ENCODE results near the gene MRPS10.

The MRPS10 gene

DNA sequence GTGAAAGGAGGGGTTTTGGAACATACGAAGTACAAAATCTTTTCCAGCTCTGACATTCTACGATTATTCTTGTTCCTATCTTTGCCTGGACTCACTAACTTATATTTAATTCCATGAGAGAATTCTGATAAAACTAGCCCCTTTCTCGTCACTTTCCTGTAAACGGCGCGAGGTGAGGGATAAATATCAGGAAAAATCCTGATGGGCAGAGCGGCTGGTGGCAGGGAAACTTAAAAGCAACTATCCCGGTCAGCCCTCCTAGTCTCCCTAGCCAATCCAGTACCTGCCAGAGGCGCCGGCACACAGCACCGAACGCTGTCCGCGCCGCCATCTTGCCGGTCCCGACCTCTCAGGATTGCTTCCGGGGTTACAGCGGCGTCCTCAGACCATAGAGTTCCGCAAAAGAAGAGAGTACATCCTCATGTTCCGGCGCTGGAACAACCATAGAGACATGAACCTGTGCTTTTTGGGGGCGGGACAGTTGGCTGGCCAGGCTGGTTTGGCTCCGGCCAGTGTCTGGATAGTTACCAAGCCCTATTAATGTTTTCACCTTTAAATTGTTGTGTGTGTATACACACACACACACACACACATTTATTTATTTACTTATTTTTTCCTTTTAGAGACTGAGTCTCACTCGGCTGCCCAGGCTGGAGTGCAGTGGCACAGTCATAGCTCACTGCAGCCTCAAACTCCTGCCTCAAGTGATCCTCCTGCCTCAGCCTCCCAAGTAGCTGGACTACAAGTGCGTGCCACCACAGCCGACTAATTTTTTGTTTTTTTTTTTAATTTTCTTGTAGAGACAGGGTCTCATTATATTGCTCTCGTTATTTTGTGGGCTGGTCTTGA lies at the start of gene MRPS10:
Gene MRPS10 (minus strand): TSS at position 343 of the 849 bp plus-strand sequence. CDS start 12 bp downstream, at position 331.
- peak; percentile 95 for DNase-seq

DNA sequence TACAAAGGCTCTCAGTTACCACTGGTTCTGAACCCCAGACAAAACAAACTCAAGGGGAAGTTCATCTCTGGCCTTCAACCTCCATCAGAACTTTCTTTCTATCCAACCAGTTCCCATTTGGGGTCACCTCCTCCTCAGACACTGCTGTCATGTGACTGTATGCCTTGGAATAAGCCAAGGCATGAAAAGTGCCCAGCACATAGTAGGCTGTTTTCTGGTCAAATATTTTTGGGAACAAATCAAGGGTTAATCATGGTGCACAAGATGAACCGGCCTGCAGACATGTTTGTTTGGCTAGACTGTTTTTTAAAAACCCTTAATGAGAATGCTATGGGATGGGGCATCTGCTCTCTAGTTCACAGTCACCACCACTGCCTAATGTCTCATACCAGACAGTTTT lies 48.9 kb upstream of the MRPS10 start:
- no peak for DNase-seq

DNA sequence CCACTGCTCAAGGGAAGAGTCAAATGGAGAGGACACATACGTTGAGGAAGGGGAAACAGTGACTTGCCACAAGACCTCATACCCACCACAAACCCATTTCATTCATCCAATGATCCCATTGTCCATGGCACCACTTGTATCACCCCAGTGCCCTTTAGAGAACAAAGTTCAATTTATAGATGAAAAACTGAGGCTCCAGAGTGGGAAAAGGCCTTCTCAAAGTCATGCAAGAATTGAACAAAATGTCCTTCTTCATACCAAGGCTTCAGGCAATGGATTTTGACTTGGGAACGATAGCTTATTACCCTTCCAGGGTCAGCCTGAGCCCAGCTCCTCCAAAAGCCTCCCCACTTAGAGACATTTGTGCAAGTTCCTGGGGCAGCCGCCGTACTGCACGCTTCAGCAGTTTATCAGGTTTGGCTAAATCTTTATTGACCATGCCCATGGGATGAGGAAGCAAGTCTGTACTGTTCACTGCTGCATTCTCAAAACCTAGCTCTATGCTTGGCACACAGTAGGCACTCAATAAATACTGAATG lies 47.3 kb upstream of the MRPS10 start:
- DNase-seq: no peak

DNA sequence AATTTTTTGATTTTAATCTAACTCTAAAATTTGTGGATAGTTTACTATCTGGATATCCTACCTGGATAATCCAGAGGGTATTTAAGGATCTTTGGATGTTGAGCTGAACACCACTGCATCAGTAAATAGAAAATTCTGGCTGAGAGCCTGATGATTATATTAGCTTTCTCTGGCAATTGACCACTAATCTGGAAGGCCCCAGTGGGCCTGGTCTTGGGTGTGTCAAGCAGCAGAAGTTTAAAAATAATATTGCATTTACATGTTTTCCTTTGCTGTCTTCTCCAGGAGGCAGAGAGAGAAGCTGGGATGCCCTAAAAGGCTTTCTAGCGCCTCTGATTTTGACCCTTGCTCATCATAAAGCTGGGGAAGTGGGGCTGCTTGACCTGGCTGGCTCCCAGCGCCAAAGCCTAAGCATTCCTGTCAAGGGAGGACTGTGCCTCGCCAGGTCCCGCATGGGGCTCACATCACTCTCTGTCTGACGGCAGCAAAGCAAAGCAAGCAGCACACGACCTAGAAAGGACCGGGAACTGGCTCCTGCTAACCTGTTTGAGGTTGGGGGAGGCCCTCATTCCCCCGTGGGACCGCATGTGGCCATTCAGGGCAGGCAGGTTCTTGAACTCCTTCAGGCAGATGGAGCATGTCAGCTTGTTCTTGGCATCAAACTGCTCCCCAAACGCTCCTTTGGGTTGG lies 46.6 kb upstream of the MRPS10 start:
- DNase-seq: no peak

DNA sequence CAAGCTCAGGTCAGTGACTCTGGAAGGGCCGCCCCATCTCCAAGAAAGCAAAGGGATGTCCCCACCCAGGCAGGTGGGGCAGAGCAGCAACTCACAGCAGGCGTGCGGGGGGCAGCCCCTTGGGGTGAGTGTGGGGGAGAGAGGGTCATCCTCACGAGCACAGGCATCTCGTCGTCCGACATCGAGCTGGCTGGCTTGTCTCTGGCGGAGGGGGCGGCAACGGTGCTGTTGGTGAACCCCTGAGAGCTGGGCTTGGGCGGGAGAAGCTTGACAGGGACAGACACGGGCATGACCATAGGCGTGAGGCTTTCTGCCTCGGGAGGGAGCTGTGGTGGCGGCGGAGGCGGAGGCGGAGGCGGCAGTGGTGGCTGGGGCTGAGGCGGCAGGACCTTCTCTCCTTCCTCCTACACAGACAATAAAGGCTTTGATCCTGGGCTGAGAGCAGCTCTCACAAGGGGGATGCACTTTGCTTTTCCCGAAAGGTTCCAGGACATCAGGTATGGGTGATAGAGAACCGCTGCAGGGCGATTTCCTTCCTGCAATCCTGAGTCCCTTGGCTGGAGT lies 45.6 kb upstream of the MRPS10 start:
- no peak for DNase-seq

DNA sequence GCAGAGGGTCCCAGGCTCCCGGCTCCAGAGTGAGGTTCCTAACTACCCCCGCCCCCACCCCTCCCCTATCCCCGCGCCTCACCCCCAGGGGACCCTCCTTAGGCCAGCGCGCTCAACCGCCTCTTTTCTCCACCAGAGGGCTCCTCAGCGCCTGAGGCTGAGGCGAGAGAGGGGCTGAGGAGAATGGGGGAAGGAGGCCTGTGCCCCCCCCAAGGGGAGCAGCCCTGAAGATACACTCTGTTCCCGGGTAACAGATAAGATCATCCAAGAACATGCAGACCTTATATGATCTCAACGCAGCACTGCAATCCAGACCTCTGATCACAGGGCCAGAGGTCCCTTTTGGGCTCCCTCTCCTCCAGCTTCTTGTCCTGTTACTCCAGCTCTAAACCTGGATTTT lies 43.3 kb upstream of the MRPS10 start:
- DNase-seq: no peak

DNA sequence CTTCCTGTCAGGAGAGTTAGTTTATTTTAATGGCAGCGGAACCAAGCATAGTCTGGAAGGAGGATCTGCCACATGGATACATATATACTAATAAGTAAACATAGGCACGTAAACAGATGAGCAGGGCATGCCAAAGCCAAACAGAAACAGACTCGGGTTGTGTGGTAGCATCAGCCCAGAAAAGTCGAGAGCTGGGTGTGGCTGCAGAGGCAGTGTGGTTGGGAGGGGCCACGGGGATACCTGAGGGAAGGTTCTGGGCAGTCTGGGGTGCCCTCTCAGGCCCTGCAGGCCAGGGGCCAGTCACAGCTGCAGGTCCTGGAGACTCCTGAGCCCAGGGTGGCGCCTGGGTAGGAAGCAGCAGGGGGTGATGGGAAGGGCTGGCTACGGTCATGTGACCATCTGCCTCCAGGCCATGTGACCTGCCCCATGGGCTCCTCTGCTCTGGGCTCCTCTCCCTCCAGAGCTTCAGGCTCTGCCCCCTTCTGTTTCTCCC lies 42.8 kb upstream of the MRPS10 start:
- no peak for DNase-seq

DNA sequence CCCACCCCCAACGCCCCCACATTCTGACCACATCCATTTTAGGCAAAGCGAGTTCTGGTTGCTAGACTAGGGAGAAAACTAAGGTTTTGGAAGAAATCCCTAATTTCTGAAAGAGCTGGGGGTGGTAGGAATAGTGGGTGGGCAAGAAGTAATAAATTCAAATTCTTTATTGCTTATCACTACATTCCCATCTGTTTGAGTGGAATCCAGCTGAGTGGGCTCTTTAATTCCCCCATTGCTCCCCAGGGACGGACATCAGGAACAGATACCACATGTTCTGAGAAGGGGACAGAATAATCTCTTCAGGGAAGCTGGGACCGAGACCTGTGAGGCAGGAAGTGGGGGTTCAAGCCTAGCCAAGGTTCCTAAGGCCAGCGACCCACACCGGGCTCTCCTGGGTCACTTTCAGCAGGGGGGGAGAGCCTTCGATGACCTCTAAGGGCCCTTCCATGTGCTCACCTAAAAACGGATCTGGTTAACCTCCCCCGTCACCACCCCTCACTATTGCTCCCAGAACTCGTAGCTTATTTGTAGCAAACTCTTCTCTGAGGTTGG lies 42.3 kb upstream of the MRPS10 start:
- no peak for DNase-seq

DNA sequence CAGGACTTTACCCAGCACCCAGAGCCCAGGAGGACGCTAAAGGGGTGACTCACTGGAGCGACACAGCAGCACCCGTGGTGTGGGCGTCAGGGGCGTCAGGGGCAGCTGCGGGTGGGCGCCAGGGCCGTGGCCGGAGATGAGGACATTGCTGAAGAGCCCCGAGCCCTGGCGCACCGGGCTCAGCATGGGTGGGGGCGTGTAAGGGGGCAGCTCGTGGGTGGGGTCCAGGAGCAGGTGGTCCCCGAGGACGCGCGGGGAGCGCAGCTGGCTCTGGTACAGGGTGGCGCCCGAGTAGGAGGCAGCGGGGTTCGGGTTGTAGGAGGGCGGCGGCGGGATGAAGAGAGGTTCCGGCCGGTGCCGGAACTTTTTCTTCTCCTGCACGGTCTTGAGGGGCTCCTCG lies 41.6 kb upstream of the MRPS10 start:
- no peak for DNase-seq

DNA sequence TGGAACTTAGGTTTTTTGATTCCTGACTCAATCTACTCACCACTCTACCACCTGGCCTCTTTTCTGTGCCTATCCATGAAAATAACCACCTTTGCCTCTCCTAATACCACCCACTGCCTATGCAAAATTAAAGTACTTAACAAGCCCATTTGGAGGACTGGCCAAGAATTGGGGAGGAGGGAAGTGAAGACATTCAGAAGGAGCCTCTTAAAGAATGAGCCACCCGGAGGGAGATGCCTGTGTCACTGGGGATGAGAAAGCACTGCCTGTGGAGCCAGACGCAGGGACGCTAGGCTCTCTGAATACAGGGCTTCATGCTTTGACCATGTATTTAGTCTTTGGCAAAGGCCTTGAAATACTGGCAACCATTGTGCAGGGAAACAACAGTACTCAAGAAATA lies 40.0 kb upstream of the MRPS10 start:
- DNase-seq: no peak

DNA sequence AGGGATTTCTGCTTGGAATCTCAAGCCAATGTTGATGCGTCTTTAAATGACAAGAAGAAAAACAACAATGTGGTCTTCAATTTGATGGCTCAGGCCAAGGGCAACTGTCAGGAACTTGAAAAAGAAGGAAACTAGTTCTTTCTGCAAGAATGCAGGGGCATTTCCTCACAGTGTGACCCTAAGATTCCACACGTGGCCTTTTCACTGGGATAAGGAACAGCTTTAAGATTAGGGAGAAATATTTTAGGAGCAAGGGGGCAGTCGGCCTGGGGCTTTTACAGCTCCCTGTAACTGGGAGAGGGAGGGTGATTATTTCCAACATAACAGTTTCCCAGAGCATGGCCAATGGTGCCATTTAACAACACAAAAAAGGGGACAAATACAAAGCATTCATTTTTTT lies 39.4 kb upstream of the MRPS10 start:
- no peak for DNase-seq

DNA sequence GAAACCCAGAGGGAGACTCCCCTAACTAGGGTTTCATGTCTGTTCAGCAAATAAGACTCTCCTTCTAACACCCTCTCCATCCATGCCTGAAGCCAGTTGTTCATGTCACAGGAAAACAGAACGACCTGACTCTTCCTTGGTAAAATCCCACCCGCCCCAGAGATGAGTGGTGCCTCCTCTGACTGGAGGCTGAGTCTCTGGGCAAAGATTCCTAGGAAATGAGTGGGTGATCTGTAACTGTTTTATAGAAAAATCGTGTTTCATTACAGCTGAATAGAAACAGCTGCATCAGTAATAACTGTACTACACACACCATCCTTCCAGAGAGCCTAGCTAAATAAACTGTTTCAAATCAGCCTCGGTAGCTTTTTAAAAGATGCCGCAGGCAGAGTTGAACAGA lies 37.4 kb upstream of the MRPS10 start:
- DNase-seq: no peak

DNA sequence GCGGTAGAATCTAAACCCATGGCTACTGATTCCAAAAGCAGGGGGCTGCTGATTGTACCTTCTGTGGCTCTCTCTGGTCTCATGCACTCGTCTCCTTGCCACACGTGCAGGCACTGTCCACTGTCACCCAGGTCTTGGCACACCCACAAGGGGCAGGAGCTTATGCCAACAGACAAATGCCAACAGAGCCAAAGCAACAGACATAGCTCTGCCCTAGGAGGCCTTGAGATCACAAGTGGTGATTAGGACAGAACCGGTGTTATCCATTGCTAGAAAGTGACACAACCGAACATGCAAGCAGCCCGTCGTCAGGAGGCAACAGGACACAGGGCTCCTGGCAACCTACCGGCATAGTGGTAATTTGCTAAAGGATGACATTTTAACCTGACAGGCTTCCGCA lies 36.8 kb upstream of the MRPS10 start:
- no peak for DNase-seq

DNA sequence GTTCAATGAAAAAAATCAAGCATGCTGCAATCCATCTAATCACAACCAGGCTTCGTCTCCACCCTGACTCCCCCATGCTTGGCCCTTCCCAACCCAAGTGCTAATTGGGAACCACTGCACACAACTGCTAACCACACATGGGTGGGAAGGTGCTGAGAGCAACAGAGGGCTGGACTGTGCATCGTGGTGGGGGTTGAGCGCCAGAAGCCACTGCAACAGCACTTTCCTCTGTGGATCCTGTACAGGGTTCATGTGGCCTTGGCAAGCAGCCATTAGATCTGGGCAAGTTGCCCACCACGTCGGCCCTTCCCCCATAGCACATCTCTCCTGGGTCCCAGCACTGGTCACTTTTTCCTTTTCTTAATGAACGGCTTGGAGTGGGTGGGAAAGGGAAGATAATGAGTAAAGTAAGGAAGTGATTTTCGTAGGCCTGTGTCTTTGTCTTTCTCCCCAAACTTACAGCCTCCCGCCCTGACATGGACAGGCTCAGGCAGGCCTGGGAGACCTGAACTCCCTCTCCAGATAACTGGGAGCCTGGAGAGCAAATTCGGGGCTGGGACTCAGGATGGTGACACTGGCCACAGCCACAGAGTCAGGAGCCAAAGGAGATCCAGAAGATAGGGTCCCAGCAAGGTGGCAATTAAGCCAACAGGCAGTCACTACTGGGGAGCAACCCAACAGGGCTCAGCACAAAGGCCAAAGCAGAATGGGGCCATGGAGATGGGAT lies 34.4 kb upstream of the MRPS10 start:
- no peak for DNase-seq

DNA sequence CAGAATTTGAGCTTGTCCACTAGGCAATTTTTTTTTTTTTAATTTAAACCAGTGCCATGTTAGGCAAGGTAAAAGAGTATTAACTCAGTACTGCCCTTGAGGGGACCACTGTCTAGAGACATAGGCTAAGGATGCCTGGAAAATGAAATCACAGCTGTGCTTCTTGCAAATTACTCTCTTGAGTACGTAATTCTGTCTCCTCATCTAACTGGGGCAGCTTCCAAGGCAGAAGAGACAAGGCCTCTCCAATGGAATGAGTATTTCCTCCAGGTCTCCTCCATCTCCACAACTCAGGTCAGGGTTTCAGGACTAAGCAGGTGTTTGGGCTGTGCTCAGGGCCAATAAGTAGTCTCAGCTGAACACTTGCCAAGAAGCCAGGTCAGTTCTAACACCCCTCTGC lies 33.8 kb upstream of the MRPS10 start:
- no peak for DNase-seq

DNA sequence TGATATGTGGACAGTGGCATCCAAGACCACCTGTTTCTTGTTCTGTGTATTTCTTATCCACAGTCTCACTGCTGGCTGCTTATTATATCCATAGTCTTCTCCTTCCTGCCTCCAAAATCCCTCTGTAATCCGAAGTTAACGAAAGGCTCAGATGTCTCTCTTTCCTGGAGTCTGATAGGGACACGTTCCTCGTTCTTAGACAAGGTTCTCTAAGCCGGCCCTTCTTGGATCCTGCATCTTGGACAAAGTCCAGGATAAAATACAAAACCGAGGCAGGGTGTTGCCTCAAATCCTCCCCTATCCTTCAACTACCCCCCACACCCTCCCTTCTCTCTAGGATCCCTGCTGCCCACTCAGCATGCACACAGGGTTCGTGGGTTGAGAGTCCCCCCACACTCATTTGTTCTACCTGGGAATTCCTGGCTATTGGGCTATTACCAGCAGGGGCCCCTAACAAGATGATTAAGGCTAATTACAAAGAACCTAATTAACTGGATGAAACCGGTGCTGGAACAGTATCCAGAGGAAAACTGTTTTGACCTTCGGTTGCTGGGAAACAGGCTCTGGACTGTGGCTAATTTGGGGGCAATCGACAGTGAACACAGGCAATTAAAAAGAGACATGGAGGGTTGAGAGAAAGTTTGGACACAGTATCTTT lies 32.7 kb upstream of the MRPS10 start:
- no peak for DNase-seq

DNA sequence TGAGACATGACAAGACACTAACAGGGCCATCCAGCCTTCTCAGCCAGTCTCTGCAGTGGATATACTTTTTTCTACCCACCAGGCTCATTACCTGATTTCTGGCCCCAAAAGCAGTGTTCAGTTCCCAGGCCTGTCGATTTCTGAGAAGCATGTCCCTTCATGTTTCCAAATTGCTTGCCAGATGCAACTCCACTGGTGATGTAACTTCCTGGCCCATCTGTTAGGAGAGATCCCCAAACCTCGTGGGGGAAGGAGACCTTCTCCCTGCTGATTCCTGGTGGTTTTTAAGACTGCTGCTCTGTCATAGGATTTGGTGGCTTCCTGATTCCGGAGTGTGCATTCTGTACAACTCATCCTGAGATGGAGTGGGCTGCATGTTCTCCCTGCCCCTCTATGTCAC lies 31.6 kb upstream of the MRPS10 start:
- no peak for DNase-seq

DNA sequence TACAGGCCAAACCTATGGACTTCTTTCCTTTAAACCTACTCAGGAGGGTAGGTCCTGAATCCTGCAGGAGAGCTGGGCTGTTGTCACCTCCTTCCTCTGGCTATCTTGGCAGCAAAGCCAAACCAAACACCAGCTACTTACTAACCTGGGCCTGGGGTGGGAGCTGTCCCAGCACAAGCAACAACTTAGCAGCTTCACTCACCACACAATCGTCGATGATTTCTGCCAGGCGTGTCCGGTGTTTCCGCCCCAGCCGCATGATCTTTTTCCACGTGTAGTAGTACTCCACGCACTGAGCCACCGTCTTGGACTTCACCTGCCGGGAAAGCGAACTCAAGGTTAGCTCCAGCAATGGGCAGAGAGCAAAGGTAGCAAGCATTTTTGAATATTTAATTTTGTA lies 25.4 kb upstream of the MRPS10 start:
- DNase-seq: no peak

DNA sequence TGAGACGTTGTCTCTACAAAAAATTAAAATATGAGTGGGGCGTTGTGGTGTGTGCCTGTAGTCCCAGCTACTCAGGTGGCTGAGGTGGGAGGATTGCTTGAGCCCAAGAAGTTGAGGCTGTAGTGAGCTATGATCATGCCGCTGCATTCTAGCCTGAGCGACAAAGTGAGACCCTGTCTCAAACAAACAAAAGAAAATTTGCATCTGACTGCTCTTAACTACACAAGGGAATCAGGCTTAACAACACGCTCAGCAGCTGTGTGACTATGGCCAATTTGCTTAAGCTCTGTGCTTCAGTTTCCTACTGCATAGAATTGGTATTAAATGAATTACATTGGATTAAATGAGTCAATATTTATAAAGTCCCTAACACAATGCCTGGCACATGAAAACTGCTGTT lies 24.3 kb upstream of the MRPS10 start:
- DNase-seq: no peak

DNA sequence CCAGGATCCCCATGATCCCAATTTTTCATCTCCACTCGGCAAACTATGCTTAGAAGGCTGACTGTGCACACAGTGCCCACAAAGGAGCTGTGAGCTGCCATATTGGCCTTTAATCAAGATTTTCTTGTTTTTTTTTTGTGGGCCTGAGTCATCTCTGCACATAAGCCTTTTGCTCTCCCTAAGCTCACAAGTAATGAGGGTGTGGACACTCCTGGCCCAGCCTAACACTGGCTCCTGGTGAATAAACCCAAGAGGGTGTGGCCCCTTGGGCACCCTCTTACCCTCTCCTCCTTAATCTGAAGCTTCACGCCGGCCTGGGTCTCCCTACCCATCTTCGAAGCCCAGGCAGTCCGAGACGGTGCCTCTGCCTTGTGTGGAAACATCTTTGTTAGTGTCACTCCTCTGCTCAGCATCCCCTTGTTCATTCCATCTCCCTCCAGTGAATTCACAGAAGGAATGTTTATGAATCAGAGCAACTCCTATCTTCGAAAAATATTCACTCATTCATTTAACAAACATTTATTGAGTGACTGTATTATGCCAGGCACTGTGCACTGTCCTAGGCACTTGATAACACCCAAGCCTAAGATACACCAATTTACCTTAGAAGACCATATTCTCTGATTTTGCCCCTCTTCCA lies 22.2 kb upstream of the MRPS10 start:
- no peak for DNase-seq

DNA sequence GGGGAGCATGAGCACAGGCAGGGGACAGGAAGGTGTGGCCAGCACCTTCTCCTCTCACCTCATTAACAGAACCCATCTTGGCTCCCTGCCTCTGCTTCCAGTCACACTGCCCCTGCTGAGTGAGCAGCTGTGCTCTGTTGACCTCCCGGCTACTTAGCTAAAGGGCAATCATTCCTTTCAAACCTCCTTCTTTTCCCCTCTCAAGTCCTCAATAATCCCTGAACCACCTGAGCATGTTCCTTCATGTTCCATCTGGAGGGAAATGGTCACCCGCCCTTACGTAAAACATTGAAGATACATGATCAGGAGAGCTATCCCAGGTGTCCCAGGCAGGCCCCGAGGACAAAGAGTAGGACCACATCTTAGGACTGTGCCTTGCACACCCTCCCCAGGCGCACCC lies 21.7 kb upstream of the MRPS10 start:
- no peak for DNase-seq

DNA sequence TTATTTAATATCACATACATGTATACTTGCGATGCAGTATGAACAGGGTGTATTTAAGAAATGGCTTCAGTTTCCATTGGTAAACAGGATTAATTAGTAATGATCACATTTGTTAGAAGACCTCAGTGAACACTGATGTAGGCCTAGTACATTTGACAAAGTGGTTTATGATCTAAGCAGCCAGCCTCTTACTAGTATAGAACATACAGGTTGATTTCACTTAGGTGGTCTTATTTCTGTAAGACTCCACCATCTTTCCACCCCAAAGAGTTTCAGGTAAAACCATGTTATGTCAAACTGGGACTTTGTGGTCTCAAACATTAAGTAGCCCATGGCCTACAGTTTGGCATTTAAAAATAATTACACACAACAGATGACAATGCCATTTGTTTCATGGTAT lies 20.2 kb upstream of the MRPS10 start:
- no peak for DNase-seq
